Measurements from ENCODE around the gene TRIM16.
"Not testable (repeated sequence)": the region's sequence is repeated elsewhere in the genome, so short reads cannot be mapped to it uniquely, and the experiment has no call there.

GRCh38 chr17:15642014-15642413 is 42.1 kb downstream of the TRIM16 start:
- TF ChIP-seq NR3C1, CTCF, BCL3, REST, MAX, CEBPB (IDR thresholded peaks at IDR 0.05): not testable (repeated sequence)

All from A549 (cell line).